GM19099 (cell line): ENCODE data around the gene PSMD14.

ENCODE experiments used
- POLR2A ChIP-seq: IDR thresholded peaks from 3 replicates; pipeline ENCODE4 v1.6.1; 2011; ENCODE audit warnings: low read depth; ENCODE audit not compliant: insufficient read length; ENCODE audit errors: extremely low read depth

Gene PSMD14

GRCh38 chr2:161335626-161336025 is 27.4 kb downstream of the PSMD14 start:
- no peak for TF ChIP-seq POLR2A

DNA sequence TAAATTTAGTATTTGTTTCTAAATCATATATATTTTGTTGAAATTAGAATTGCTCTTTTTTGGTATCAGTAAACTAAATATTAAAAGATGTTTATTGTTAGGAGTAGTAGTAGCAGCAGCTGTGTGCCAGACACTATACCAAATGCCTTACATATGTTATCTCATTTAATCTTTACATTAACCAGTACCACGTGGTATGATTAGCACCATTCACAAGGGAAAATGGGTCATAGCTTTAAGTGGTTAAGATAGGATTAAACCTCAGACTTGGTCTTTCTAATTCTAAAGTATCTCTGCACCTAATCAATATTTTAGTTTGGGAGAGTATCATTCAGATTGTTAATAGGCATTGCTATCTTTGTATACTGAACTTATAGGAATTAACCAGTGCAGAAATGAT is 29.0 kb downstream of the PSMD14 start:
- no peak for TF ChIP-seq POLR2A

DNA sequence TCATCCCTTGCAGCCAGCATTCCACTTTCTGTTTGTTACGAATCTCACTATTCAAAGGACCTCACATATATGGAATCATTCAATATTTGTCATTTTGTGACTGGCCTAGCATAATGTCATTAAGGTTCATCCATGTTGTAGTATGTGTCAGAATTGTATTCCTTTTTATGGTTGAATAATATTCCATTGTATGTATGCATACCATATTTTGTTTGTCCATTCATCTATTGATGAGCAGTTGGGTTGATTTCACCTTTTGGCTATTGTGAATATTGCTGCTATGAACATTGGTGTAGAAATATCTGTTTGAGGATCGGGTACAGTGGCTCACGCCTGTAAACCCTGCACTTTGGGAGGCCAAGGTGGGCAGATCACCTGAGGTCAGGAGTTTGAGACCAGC is 35.0 kb downstream of the PSMD14 start:
- TF ChIP-seq POLR2A, result no peak

GRCh38 chr2:161344692-161345091 is 36.5 kb downstream of the PSMD14 start:
- no peak for TF ChIP-seq POLR2A

DNA sequence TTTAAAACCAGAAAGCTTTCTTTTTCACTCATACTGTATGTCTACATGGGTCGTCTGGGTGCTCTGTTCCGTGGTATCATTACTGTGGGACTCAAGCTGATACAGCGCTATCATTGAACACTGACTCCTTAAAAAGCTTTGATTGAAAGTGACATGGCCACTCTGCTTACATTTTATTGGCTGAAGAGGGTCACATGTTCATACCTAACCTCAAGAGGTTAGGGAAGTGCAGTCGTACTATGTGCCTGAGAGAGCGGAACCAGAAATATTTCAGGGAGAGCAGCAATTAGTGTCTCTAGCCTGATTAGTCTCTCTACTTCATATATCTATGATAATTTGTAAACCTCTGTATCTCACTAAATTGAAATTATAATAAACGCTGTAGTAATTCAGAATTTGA is 43.5 kb downstream of the PSMD14 start:
- TF ChIP-seq POLR2A, result no peak

- no peak for TF ChIP-seq POLR2A
Observed at GRCh38 chr2:161352719-161353118, 44.5 kb downstream of the PSMD14 start.

- no peak for TF ChIP-seq POLR2A
Observed at GRCh38 chr2:161353543-161353942, 45.3 kb downstream of the PSMD14 start.

DNA sequence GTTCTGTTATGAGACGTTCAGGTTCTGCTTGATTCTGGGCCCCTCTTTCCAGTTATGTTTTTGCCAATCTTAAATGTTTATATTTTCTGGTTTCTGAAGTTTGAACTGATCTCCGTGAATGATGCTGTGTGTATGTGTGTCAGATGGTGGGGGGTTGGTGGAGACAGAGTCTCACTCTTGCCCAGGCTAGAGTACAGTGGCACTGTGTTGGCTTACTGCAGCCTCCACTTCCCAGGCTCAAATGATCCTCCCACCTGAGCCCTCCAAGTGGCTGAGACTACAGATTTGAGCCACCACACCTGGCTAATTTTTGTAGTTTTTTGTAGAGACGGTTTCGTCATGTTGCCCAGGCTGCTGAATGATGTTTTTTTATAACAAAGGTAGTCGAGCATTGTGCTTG is 45.9 kb downstream of the PSMD14 start:
- no peak for TF ChIP-seq POLR2A

GRCh38 chr2:161355106-161355505 is 46.9 kb downstream of the PSMD14 start:
- no peak for TF ChIP-seq POLR2A

DNA sequence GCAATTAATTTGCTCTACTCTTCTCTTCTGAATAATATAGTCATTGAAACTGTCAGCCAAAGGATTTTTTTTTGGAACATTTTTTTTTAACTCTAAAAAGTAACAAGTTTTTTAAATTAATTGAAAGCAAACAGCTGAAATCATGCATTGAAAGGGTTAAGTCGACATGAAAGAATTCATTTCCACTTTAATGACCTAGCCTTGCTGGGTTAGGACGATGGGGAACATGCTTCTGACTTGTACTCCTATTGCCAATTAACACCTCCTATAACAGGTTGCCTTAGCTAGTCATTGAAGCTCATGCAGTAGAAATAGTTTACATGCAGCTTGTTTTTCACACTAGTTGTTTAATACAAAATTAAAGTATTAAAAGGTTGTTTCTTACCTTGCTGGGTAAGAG is 47.8 kb downstream of the PSMD14 start:
- no peak for TF ChIP-seq POLR2A

- no peak for TF ChIP-seq POLR2A
Observed at GRCh38 chr2:161357097-161357496, 48.9 kb downstream of the PSMD14 start.

DNA sequence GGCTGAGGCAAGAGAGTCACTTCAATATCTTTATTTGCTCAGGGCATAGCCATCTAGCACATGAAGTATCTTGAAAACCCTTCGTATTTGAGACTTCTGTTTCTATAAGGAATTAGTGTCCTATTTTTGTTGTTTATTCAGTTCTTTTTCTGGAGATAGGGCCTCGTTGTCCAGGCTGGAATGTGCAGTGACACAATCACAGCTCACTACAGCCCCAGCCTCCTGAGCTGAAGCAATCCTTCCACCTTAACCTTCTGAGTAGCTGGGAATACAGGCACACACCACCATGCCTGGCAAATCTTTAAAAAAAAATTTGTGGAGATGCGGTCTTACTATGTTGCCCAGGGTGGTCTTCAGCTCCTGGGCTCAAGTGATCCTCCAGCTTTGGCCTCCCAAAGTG is 50.6 kb downstream of the PSMD14 start:
- TF ChIP-seq POLR2A, result no peak

DNA sequence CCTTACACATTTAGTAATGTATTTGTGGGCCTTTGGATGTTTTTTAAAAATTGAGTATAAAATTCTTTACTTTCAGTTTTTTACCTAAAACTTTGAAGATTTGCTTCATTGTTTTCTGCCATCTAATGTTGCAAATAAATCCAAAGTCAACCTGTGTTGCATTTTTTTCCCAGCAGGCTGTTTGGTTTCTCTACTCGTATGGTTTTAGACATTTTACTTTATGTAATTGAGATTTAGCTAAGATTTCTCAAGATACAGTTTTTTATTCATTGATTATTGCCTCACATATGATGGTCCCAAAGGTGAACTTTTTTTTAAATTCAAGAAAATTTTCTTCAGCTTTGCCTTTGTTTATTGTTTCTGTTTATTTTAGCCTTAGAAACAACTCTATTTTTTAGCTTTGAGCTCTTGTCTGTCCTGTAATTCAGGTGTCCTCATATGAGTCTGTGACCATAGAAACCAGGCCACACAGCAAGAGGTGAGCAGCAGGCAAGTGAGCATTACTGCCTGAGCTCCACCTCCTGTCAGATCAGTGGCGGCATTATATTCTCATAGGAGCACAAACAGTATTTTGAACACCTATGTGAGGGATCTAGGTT is 54.4 kb downstream of the PSMD14 start:
- TF ChIP-seq POLR2A, result no peak

DNA sequence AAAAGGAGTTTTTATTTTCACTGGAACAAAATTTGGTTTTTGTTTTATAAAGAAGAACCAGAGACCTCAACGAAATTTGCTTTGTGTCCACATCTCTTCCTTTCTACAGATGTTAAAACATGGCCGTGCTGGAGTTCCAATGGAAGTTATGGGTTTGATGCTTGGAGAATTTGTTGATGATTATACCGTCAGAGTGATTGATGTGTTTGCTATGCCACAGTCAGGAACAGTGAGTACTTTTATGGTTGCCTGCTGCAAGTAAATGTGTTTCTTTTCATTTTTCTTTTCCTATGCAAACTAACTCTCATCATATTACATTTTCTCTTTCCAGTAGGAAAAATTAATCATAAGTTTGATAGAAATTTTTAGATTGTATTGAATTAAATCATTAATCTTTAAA is 59.5 kb downstream of the PSMD14 start:
- no peak for TF ChIP-seq POLR2A

- no peak for TF ChIP-seq POLR2A
Observed at GRCh38 chr2:161369311-161369710, 61.1 kb downstream of the PSMD14 start.

GRCh38 chr2:161370981-161371380 is 62.8 kb downstream of the PSMD14 start:
- no peak for TF ChIP-seq POLR2A

- no peak for TF ChIP-seq POLR2A
Observed at GRCh38 chr2:161371869-161372268, 63.6 kb downstream of the PSMD14 start.

DNA sequence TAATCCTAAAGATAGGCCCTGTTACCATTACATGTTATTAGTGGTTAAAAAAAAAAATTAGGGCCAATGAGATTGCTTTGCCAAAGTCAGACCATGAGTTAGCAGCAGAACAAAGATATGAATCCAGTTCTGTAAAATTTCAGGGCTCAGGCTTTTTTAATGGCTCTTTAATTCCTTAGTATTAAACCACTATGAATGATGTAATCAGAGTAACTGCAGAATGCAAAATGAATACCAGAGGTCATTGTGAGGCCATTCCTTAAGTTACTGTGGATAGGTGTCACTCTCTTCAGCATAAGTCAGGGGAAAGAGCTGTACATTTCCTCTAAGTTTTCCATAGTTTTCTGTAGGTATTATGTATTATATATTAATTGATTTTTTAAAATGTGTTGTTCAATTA is 65.7 kb downstream of the PSMD14 start:
- no peak for TF ChIP-seq POLR2A

GRCh38 chr2:161374446-161374845 is 66.2 kb downstream of the PSMD14 start:
- no peak for TF ChIP-seq POLR2A
